NCI-H345 treated with DMSO at 0.1 percent for 48 hours (cell line): ENCODE results near the gene ZNF384.
A peak's percentile ranks its signal among the peaks of the same experiment; 100 is the strongest.

Experiments used
- DNase-seq: peaks from one replicate; lab custom pipeline; 2025; ENCODE audit not compliant: unreplicated experiment; lab: John Stamatoyannopoulos, UW

Gene ZNF384

GRCh38 chr12:6699259-6699988 lies 10.2 kb upstream of the ZNF384 start:
- no peak for DNase-seq

- DNase-seq = no peak
Measured at GRCh38 chr12:6698352-6699046, 9.3 kb upstream of the ZNF384 start.

GRCh38 chr12:6697584-6698351 lies 8.6 kb upstream of the ZNF384 start:
- no peak for DNase-seq

GRCh38 chr12:6696690-6697583 lies 7.8 kb upstream of the ZNF384 start:
- no peak for DNase-seq

- DNase-seq = no peak
Measured at GRCh38 chr12:6695313-6696045, 6.3 kb upstream of the ZNF384 start.

- no peak for DNase-seq
Measured at GRCh38 chr12:6694701-6695100, 5.5 kb upstream of the ZNF384 start.

GRCh38 chr12:6693832-6694355 lies 4.7 kb upstream of the ZNF384 start:
- no peak for DNase-seq

GRCh38 chr12:6692888-6693287 lies 3.7 kb upstream of the ZNF384 start:
- DNase-seq = no peak

- DNase-seq = no peak
Measured at GRCh38 chr12:6691473-6691872, 2.3 kb upstream of the ZNF384 start.

GRCh38 chr12:6688543-6688998 lies 604 bp downstream of the ZNF384 start:
- DNase-seq = no peak

GRCh38 chr12:6685814-6686213 lies 3.4 kb downstream of the ZNF384 start:
- no peak for DNase-seq

- no peak for DNase-seq
Measured at GRCh38 chr12:6684609-6685008, 4.6 kb downstream of the ZNF384 start.

- no peak for DNase-seq
Measured at GRCh38 chr12:6676962-6677361, 12.2 kb downstream of the ZNF384 start.

GRCh38 chr12:6672143-6672542 lies 17.0 kb downstream of the ZNF384 start:
- no peak for DNase-seq

- DNase-seq = no peak
Measured at GRCh38 chr12:6667559-6668210, 21.5 kb downstream of the ZNF384 start.

- no peak for DNase-seq
Measured at GRCh38 chr12:6666211-6666610, 23.0 kb downstream of the ZNF384 start.

- DNase-seq = no peak
Measured at GRCh38 chr12:6664902-6665301, 24.3 kb downstream of the ZNF384 start.

GRCh38 chr12:6662906-6663742 lies 26.1 kb downstream of the ZNF384 start, which contains the start of gene ING4:
TSS of gene ING4 (minus strand) at chr12:6663119. CDS start at chr12:6663101, 18 bp downstream.
- DNase-seq = peak; percentile 98

- no peak for DNase-seq
Measured at GRCh38 chr12:6662602-6662905, 26.6 kb downstream of the ZNF384 start.
